Gastroesophageal sphincter (tissue), 3 donors: ENCODE measurements around the gene TRIM63.

Experiments
- CTCF ChIP-seq, 4 experiments: fragments of 200-600 bp in 2 of 4; fragments of 450-650 bp in 2 of 4; sonication (generic) in 1 of 4; IDR thresholded peaks; one replicate each; pipeline ENCODE4 v1.5.1; 2017 to 2019; ENCODE audit warnings: antibody characterized with exemption in 4 of 4, mild to moderate bottlenecking in 2 of 4, moderate library complexity in 2 of 4
- EP300 ChIP-seq: sonication (generic); formaldehyde crosslinking; IDR thresholded peaks from one replicate; pipeline ENCODE4 v1.6.1; 2017; ENCODE audit warnings: antibody characterized with exemption, mild to moderate bottlenecking
- POLR2A ChIP-seq, 2 donors: fragments of 450-650 bp; IDR thresholded peaks; one replicate each; pipeline ENCODE4 v1.6.1; 2017; ENCODE audit warnings: antibody characterized with exemption in 2 of 2, mild to moderate bottlenecking in 2 of 2, moderate library complexity in 1 of 2

GRCh38 chr1:26043765-26044164 is 23.7 kb downstream of the TRIM63 start:
- no peak for TF ChIP-seq CTCF (IDR thresholded peaks at IDR 0.05)
- no peak for TF ChIP-seq POLR2A (IDR thresholded peaks at IDR 0.05)
- no peak for TF ChIP-seq EP300
